GM23338 (cell line): ENCODE measurements around the gene ZNF778. TPM values are rescaled to one million over a fixed set of nuclear protein-coding genes. Genes with fewer than 3 reads are reported as not detected.
"Not testable (repeated sequence)": the region's sequence is repeated elsewhere in the genome, so short reads cannot be mapped to it uniquely, and the experiment has no call there.

Experiments used
- ATAC-seq: fragments of 200-7000 bp; cut with Tn5 transposase; 3 replicates; pipeline ENCODE4 v1.9.1; 2020
- DNase-seq: peaks from one replicate; pipeline ENCODE4 v3.0.0-alpha.2; 2015; ENCODE audit warnings: low spot score
- H2AFZ ChIP-seq: fragments of 200-600 bp; sonication (generic); 2 replicates; pipeline ENCODE4 v1.8.0; 2016; ENCODE audit warnings: antibody characterized with exemption, mild to moderate bottlenecking, moderate library complexity
- H3F3A ChIP-seq: fragments of 200-600 bp; sonication (generic); replicated peaks from 2 replicates; pipeline ENCODE4 v1.8.0; 2017; ENCODE audit warnings: antibody characterized with exemption, mixed run types, low read depth
- H3K27ac ChIP-seq: fragments of 200-600 bp; sonication (generic); 2 replicates; pipeline ENCODE4 v1.6.1; 2016; ENCODE audit warnings: low read depth
- H3K27me3 ChIP-seq: fragments of 200-600 bp; sonication (generic); 2 replicates; pipeline ENCODE4 v1.8.0; 2016; ENCODE audit warnings: mild to moderate bottlenecking, mixed run types, moderate library complexity; ENCODE audit not compliant: insufficient read depth
- H3K36me3 ChIP-seq: fragments of 200-600 bp; sonication (generic); 2 replicates; pipeline ENCODE4 v1.8.0; 2016; ENCODE audit warnings: mild to moderate bottlenecking; ENCODE audit not compliant: insufficient read depth
- H3K4me1 ChIP-seq: fragments of 200-600 bp; sonication (generic); 2 replicates; pipeline ENCODE4 v1.8.0; 2016; ENCODE audit warnings: mild to moderate bottlenecking, moderate library complexity; ENCODE audit not compliant: insufficient read depth
- H3K4me2 ChIP-seq: fragments of 200-600 bp; sonication (generic); 2 replicates; pipeline ENCODE4 v1.7.1; 2017; ENCODE audit warnings: mixed run types
- H3K4me3 ChIP-seq: fragments of 200-600 bp; sonication (generic); 2 replicates; pipeline ENCODE4 v1.6.1; 2016; ENCODE audit warnings: mixed run types
- H3K79me2 ChIP-seq: fragments of 200-600 bp; sonication (generic); replicated peaks from 2 replicates; pipeline ENCODE4 v1.8.0; 2017; ENCODE audit warnings: mild to moderate bottlenecking; ENCODE audit not compliant: insufficient read depth
- H3K9me2 ChIP-seq: fragments of 200-600 bp; sonication (generic); 2 replicates; pipeline ENCODE4 v1.8.0; 2017; ENCODE audit not compliant: insufficient read depth
- H4K20me1 ChIP-seq: fragments of 200-600 bp; sonication (generic); replicated peaks from 2 replicates; pipeline ENCODE4 v1.8.0; 2017; ENCODE audit warnings: mild to moderate bottlenecking; ENCODE audit not compliant: insufficient read depth
- H3K27ac Mint-ChIP-seq: 2 replicates; pipeline ENCODE4 v1.8.0; 2020; ENCODE audit warnings: inconsistent platforms, mild to moderate bottlenecking, moderate library complexity, mixed read lengths
- H3K27me3 Mint-ChIP-seq: 3 replicates; pipeline ENCODE4 v1.8.0; 2022; ENCODE audit warnings: low read depth, mild to moderate bottlenecking, moderate library complexity, mixed read lengths, inconsistent platforms; ENCODE audit not compliant: insufficient read depth, poor library complexity
- H3K36me3 Mint-ChIP-seq: 3 replicates; pipeline ENCODE4 v1.8.0; 2021; ENCODE audit warnings: low read depth, mild to moderate bottlenecking, inconsistent platforms, moderate library complexity, mixed read lengths
- H3K4me1 Mint-ChIP-seq: 3 replicates; pipeline ENCODE4 v1.8.0; 2020; ENCODE audit warnings: mild to moderate bottlenecking, inconsistent platforms, mixed read lengths
- H3K4me3 Mint-ChIP-seq: 3 replicates; pipeline ENCODE4 v1.8.0; 2021; ENCODE audit warnings: moderate library complexity, mild to moderate bottlenecking, inconsistent platforms, mixed read lengths
- H3K9me3 Mint-ChIP-seq: 3 replicates; pipeline ENCODE4 v1.8.0; 2020; ENCODE audit warnings: moderate library complexity, mild to moderate bottlenecking, inconsistent platforms, mixed read lengths
- CREB1 ChIP-seq: fragments of 250-450 bp; sonication (Bioruptor Pico); IDR thresholded peaks from 2 replicates; pipeline ENCODE4 v1.5.0; 2020; ENCODE audit warnings: low read depth, mild to moderate bottlenecking, moderate library complexity
- CTCF ChIP-seq, 2 experiments: fragments of 200-600 bp in 1 of 2; sonication (generic) in 1 of 2; conservative IDR thresholded peaks; 2 replicates each; pipeline versions ENCODE4 v1.5.1 to v1.6.1; 2016 to 2017; ENCODE audit warnings: antibody characterized with exemption in 2 of 2, low read depth in 2 of 2, mild to moderate bottlenecking in 2 of 2, moderate library complexity in 1 of 2
- EZH2 ChIP-seq: fragments of 200-600 bp; sonication (generic); IDR thresholded peaks from one replicate; pipeline ENCODE4 v1.8.0; 2017; ENCODE audit warnings: antibody characterized with exemption, mild to moderate bottlenecking, low read depth; ENCODE audit not compliant: unreplicated experiment
- JUNB ChIP-seq: IDR thresholded peaks from one replicate; pipeline ENCODE4 v1.6.1; 2016; ENCODE audit warnings: antibody characterized with exemption; ENCODE audit not compliant: unreplicated experiment
- NANOG ChIP-seq: IDR thresholded peaks from 2 replicates; pipeline ENCODE4 v1.6.1; 2016; ENCODE audit warnings: antibody characterized with exemption, borderline replicate concordance
- POLR2AphosphoS5 ChIP-seq: IDR thresholded peaks from 2 replicates; pipeline ENCODE4 v1.6.1; 2016; ENCODE audit warnings: antibody characterized with exemption, low read depth
- REST ChIP-seq: IDR thresholded peaks from one replicate; pipeline ENCODE4 v1.6.1; 2018; ENCODE audit warnings: antibody characterized with exemption; ENCODE audit not compliant: unreplicated experiment
- STAT1 ChIP-seq: IDR thresholded peaks from one replicate; pipeline ENCODE4 v1.6.1; 2016; ENCODE audit warnings: antibody characterized with exemption; ENCODE audit not compliant: unreplicated experiment
- ZNF114 ChIP-seq: fragments of 250-450 bp; sonication (Bioruptor Pico); IDR thresholded peaks from 2 replicates; pipeline ENCODE4 v1.5.0; 2020; ENCODE audit warnings: mild to moderate bottlenecking, moderate library complexity
- ZNF331 ChIP-seq: fragments of 250-450 bp; sonication (Bioruptor Pico); IDR thresholded peaks from 2 replicates; pipeline ENCODE4 v1.5.0; 2020; ENCODE audit warnings: low read depth, mild to moderate bottlenecking, moderate library complexity
- polyA plus RNA-seq: library from polyadenylated mRNA; unstranded; fragments of >200 nt; fragmentation: Nextera tagmentation; extraction: Ambion mirVana; gene quantifications from 2 replicates; pipeline ENCODE4 v1.2.1, GENCODE V29; 2016
- total RNA-seq: library from RNA; depleted of rRNA; stranded (reverse); fragments of >200 nt; shearing (Covaris generic); gene quantifications from 2 replicates; pipeline ENCODE4 v1.2.3, GENCODE V29; 2014

ZNF778 gene
- total and polyA plus RNA-seq, 2 experiments from 2014 or later = 7.9 to 43.4 TPM

- H3F3A ChIP-seq, H3K36me3 Mint-ChIP-seq, H3K27me3 ChIP-seq, H3K36me3 ChIP-seq, H4K20me1 ChIP-seq, H3K9me3 Mint-ChIP-seq, H3K4me3 Mint-ChIP-seq, H3K4me1 Mint-ChIP-seq, H3K4me1 ChIP-seq, H2AFZ ChIP-seq, H3K27ac Mint-ChIP-seq, DNase-seq, H3K4me2 ChIP-seq, H3K4me3 ChIP-seq, ATAC-seq, H3K27ac ChIP-seq, H3K9me2 ChIP-seq, H3K79me2 ChIP-seq: not testable (repeated sequence)
- peaks cover 10% of the 10 kb centered on the region for H3K27me3 Mint-ChIP-seq
Observed at GRCh38 chr16:89185887-89186592, 31.5 kb upstream of the ZNF778 start.

- not testable (repeated sequence) for H3K36me3 ChIP-seq, H3K9me3 Mint-ChIP-seq, H3K9me2 ChIP-seq, H3F3A ChIP-seq, H3K27ac ChIP-seq, H3K79me2 ChIP-seq, H3K4me1 Mint-ChIP-seq, DNase-seq, H3K4me2 ChIP-seq, ATAC-seq, H3K27me3 ChIP-seq, H3K4me1 ChIP-seq, H3K36me3 Mint-ChIP-seq, H3K4me3 Mint-ChIP-seq, H3K27ac Mint-ChIP-seq, H3K4me3 ChIP-seq, H2AFZ ChIP-seq, H4K20me1 ChIP-seq
- H3K27me3 Mint-ChIP-seq = peaks cover 12% of the 10 kb centered on the region
Observed at GRCh38 chr16:89186593-89187031, 30.9 kb upstream of the ZNF778 start.

- H3K4me3 Mint-ChIP-seq = no peak overlapping the region
- Histone ChIP-seq H4K20me1 (no peaks in the 10 kb centered on the region), H3K4me3 (no peak overlapping the region), H2AFZ (no peak overlapping the region), H3K27me3 (no peaks in the 10 kb centered on the region), H3K79me2 (no peaks in the 10 kb centered on the region), H3K4me1 (no peaks in the 10 kb centered on the region), H3F3A (no peaks in the 10 kb centered on the region), H3K9me2 (no peaks in the 10 kb centered on the region), H3K36me3 (no peaks in the 10 kb centered on the region), H3K4me2 (no peak overlapping the region), H3K27ac (no peak overlapping the region)
- no peak for DNase-seq
- H3K4me1 Mint-ChIP-seq = no peaks in the 10 kb centered on the region
- peaks cover 8% of the 10 kb centered on the region; the same call in 2 of the 3 replicates for H3K9me3 Mint-ChIP-seq
- H3K27ac Mint-ChIP-seq = no peak overlapping the region
- no peaks in the 10 kb centered on the region for H3K36me3 Mint-ChIP-seq
- peaks cover 12% of the 10 kb centered on the region for H3K27me3 Mint-ChIP-seq
- no peak for ATAC-seq
- TF ChIP-seq ZNF114 (CRISPR knock-in tag) = no peak
- TF ChIP-seq ZNF331 = no peak
- TF ChIP-seq EZH2 = no peak
- no peak for TF ChIP-seq NANOG
- no peak for TF ChIP-seq CREB1 (CRISPR knock-in tag)
- no peak for TF ChIP-seq STAT1
- no peak for TF ChIP-seq CTCF (conservative IDR thresholded peaks at IDR 0.05; ENCODE audit: low read depth in 2 of 2)
- TF ChIP-seq POLR2AphosphoS5 = no peak
- no peak for TF ChIP-seq REST
- TF ChIP-seq JUNB = no peak
Observed at GRCh38 chr16:89187032-89187769, 30.3 kb upstream of the ZNF778 start.
